K562 (cell line): Measurements from ENCODE around the gene CNOT6L. TPM values are rescaled to one million over a fixed set of nuclear protein-coding genes. Genes with fewer than 3 reads are reported as not detected.
A peak's percentile ranks its signal among the peaks of the same experiment; 100 is the strongest.

Experiments
- ATAC-seq: fragments of 200-7000 bp; cut with Tn5 transposase; 3 replicates; pipeline ENCODE4 v1.9.1; 2020; ENCODE audit warnings: moderate library complexity
- BruUV-seq: library from RNA; stranded (reverse); fragments of 400-500 nt; replicated peaks from 2 replicates; lab custom pipeline; 2021; lab: Mats Ljungman, UMichigan
- CTCF ChIA-PET: fragments of 300-600 bp; formaldehyde crosslinking; extraction: SDS; loops from one replicate; lab custom pipeline; 2021; ENCODE audit warnings: low intra/inter-chr PET ratio; lab: Yijun Ruan, JAX
- POLR2A ChIA-PET: fragments of 300-600, 350-650 bp; sonication (Branson Sonifier 250); formaldehyde crosslinking; extraction: SDS; loops from one replicate; lab custom pipeline; 2021; ENCODE audit warnings: antibody characterized with exemption, inconsistent platforms; lab: Yijun Ruan, JAX
- DNase-seq, 4 experiments: peaks; one replicate each; pipeline versions ENCODE4 v3.0.0 to v3.0.0-alpha.2; 2011 to 2018; ENCODE audit warnings: low spot score in 3 of 4, mixed read lengths in 3 of 4; ENCODE audit errors: extremely low read depth in 1 of 4
- FAIRE-seq: peaks from 2 replicates; lab custom pipeline; 2011; peaks lifted over from hg19 to GRCh38; lab: Jason Lieb, UNC
- H2AFZ ChIP-seq: 2 replicates; pipeline ENCODE4 v1.6.0; 2011; ENCODE audit warnings: low read depth, low read length, control low read depth, inconsistent platforms
- H3K27ac ChIP-seq: fragments of 200-600 bp; 3 replicates; pipeline ENCODE4 v1.8.0; 2011; ENCODE audit warnings: low read depth, mild to moderate bottlenecking, control low read depth, inconsistent platforms, low read length, moderate library complexity, mixed read lengths; ENCODE audit errors: extremely low read depth
- H3K27me3 ChIP-seq, 2 experiments: fragments of 300-600 bp in 1 of 2; 2 replicates in 1 of 2; 3 replicates in 1 of 2; pipeline versions ENCODE4 v1.6.0 to v1.8.0; 2011; ENCODE audit warnings: inconsistent platforms in 2 of 2, low read length in 2 of 2, mild to moderate bottlenecking in 1 of 2, mixed read lengths in 1 of 2, moderate library complexity in 1 of 2; ENCODE audit not compliant: control insufficient read depth in 2 of 2, insufficient read depth in 2 of 2
- H3K36me3 ChIP-seq: fragments of 300-600 bp; 3 replicates; pipeline ENCODE4 v1.8.0; 2011; ENCODE audit warnings: mild to moderate bottlenecking, low read length, inconsistent platforms; ENCODE audit not compliant: control insufficient read depth, insufficient read depth
- H3K4me1 ChIP-seq, 2 experiments: fragments of 200-600 bp in 1 of 2; replicated peaks in 1 of 2; 2 replicates in 1 of 2; 3 replicates in 1 of 2; pipeline versions ENCODE4 v1.5.1 to v1.8.0; 2011; ENCODE audit warnings: inconsistent platforms in 2 of 2, low read length in 2 of 2, mild to moderate bottlenecking in 1 of 2, mixed read lengths in 1 of 2, moderate library complexity in 1 of 2; ENCODE audit not compliant: control insufficient read depth in 2 of 2, insufficient read depth in 2 of 2
- H3K4me2 ChIP-seq: 2 replicates; pipeline ENCODE4 v1.6.1; 2011; ENCODE audit warnings: low read length, control low read depth, inconsistent platforms, mixed read lengths; ENCODE audit not compliant: insufficient read depth
- H3K4me3 ChIP-seq: fragments of 200-600 bp; sonication (generic), shearing (Covaris generic); 2 replicates; pipeline ENCODE4 v1.5.1; 2016; ENCODE audit warnings: control low read depth, inconsistent platforms
- H3K79me2 ChIP-seq: fragments of 200-600 bp; 3 replicates; pipeline ENCODE4 v1.8.0; 2011; ENCODE audit warnings: low read length, inconsistent platforms; ENCODE audit not compliant: control insufficient read depth, insufficient read depth
- H3K9ac ChIP-seq, 2 experiments: 2 replicates each; pipeline versions ENCODE4 v1.6.0 to v1.6.1; 2011; ENCODE audit warnings: low read depth in 2 of 2, low read length in 2 of 2, control low read depth in 1 of 2, inconsistent platforms in 1 of 2, mild to moderate bottlenecking in 1 of 2, mixed read lengths in 1 of 2; ENCODE audit not compliant: insufficient read depth in 1 of 2
- H3K9me1 ChIP-seq: one replicate; pipeline ENCODE4 v1.6.0; 2011; ENCODE audit warnings: inconsistent platforms, mild to moderate bottlenecking, low read length, moderate library complexity; ENCODE audit not compliant: control insufficient read depth, insufficient read depth
- H3K9me3 ChIP-seq: replicated peaks from 2 replicates; pipeline ENCODE4 v1.5.1; 2011; ENCODE audit warnings: low read depth, low read length, inconsistent platforms; ENCODE audit not compliant: control insufficient read depth, insufficient read depth
- H4K20me1 ChIP-seq: replicated peaks from 2 replicates; pipeline ENCODE4 v1.6.1; 2011; ENCODE audit warnings: low read length, inconsistent platforms, mixed read lengths; ENCODE audit not compliant: control insufficient read depth, insufficient read depth
- GATA2 ChIP-seq: sonication (generic); formaldehyde crosslinking; IDR thresholded peaks from 2 replicates; pipeline ENCODE4 v1.4.0; 2020; ENCODE audit warnings: mild to moderate bottlenecking, missing genetic modification reagents
- HCFC1 ChIP-seq: IDR thresholded peaks from 2 replicates; pipeline ENCODE4 v1.6.1; 2012; ENCODE audit warnings: low read depth, low read length, improper control_type of control experiment
- JUND ChIP-seq, 2 experiments: IDR thresholded peaks; 2 replicates in 1 of 2; 3 replicates in 1 of 2; pipeline ENCODE4 v1.6.1; 2011; ENCODE audit warnings: borderline replicate concordance in 2 of 2, low read depth in 2 of 2, low read length in 2 of 2, improper control_type of control experiment in 1 of 2, missing biosample characterization in 1 of 2, missing genetic modification characterization in 1 of 2, missing genetic modification reagents in 1 of 2
- MCM5 ChIP-seq: fragments of 450-650 bp; IDR thresholded peaks from 2 replicates; pipeline ENCODE4 v1.6.1; 2016; ENCODE audit warnings: low read depth
- RFX1 ChIP-seq: fragments of 450-650 bp; IDR thresholded peaks from 2 replicates; pipeline ENCODE4 v1.6.1; 2016; ENCODE audit warnings: mild to moderate bottlenecking, moderate library complexity
- SPI1 ChIP-seq: IDR thresholded peaks from 2 replicates; pipeline ENCODE4 v1.6.1; 2011; ENCODE audit warnings: low read depth, low read length, control low read depth, borderline replicate concordance
- TEAD2 ChIP-seq: fragments of 450-650 bp; IDR thresholded peaks from 2 replicates; pipeline ENCODE4 v1.6.1; 2016; ENCODE audit warnings: missing genetic modification characterization, control low read depth, missing compliant biosample characterization
- ZNF79 ChIP-seq: fragments of 250-450 bp; sonication (Bioruptor Pico); IDR thresholded peaks from 2 replicates; pipeline ENCODE4 v1.4.0; 2020; ENCODE audit warnings: low read depth, mild to moderate bottlenecking, moderate library complexity
- WGBS: fragments of 100-300 bp; shearing (Covaris generic); methylation state at CpG from one replicate; pipeline ENCODE4 v1.1.6; 2016; ENCODE audit warnings: low coverage, mixed read lengths; ENCODE audit not compliant: insufficient coverage; ENCODE audit errors: missing lambda C conversion rate; 5-methylcytosine and 5-hydroxymethylcytosine counted together
- in situ Hi-C: fragments of 300-500 bp; cut with MboI; formaldehyde crosslinking; loops from 4 replicates; pipeline ENCODE4 v1.15.0; 2018; ENCODE audit warnings: inconsistent platforms, mixed read lengths
- intact Hi-C: fragments of 100-400 bp; cut with micrococcal nuclease; formaldehyde crosslinking; loops from 2 replicates; pipeline ENCODE4 v1.14.2; 2022
- polyA plus RNA-seq, 8 experiments: library from polyadenylated mRNA; depleted of rRNA in 4 of 8; stranded (reverse) in 5 of 8; unstranded in 3 of 8; fragments of >200 nt; fragmentation: Nextera tagmentation in 2 of 8; fragmentation: Illumina TruSeq in 1 of 8; extraction: Ambion mirVana in 2 of 8; extraction: Trizol in 1 of 8; gene quantifications; 2 replicates each; pipeline versions ENCODE4 v1.2.1 to v1.2.3, GENCODE V29; 2011 to 2014; ENCODE audit warnings: inconsistent platforms in 1 of 8, missing spikeins in 1 of 8
- total RNA-seq, 7 experiments: library from RNA; depleted of rRNA in 6 of 7; stranded (reverse); fragments of >200 nt in 6 of 7; fragmentation: Illumina TruSeq in 2 of 7; extraction: Trizol in 2 of 7; gene quantifications; 2 replicates each; pipeline versions ENCODE4 v1.2.1 to v1.2.3, GENCODE V29; 2011 to 2021; ENCODE audit warnings: low replicate concordance in 1 of 7
- TF ChIP-seq, protein P1 (sequence below): fragments of 250-450 bp; sonication (Bioruptor Pico); IDR thresholded peaks from 2 replicates; pipeline ENCODE4 v1.5.0; 2021

Gene CNOT6L
- total and polyA plus RNA-seq, 9 of the 15 experiments (the other 6 are each of a cell fraction or from before 2014, with no cell fraction given) = 3.7 to 27.9 (median 6.5) TPM

GRCh38 chr4:77711469-77711868 lies 107.7 kb downstream of the CNOT6L start:
- peaks cover 0 to 4% of the 10 kb centered on the region in 2 experiments; a peak in 1 of 5 replicates for H3K27me3 ChIP-seq
- no peak overlapping the region for H3K9ac ChIP-seq
- intact Hi-C loops (no loop called here), in situ Hi-C loops (no loop called here)
- no peaks in the 10 kb centered on the region for H3K79me2 ChIP-seq
- H4K20me1 ChIP-seq = no peaks in the 10 kb centered on the region
- H3K9me1 ChIP-seq = no peaks in the 10 kb centered on the region
- CTCF ChIA-PET = no interaction called here
- H3K4me1 ChIP-seq = no peaks in the 10 kb centered on the region
- FAIRE-seq (no peak), DNase-seq (no peak), ATAC-seq (peak; percentile 31)
- BruUV-seq = no TSS peak
- H3K4me2 ChIP-seq = no peak overlapping the region
- no peaks in the 10 kb centered on the region for H3K9me3 ChIP-seq
- no peak overlapping the region for H2AFZ ChIP-seq
- WGBS = 8% methylated on average over 1 of the region's 1 CpG
- H3K36me3 ChIP-seq = no peaks in the 10 kb centered on the region
- no peak overlapping the region for H3K27ac ChIP-seq
- peak; percentile 55 for TF ChIP-seq SPI1
- no peak for TF ChIP-seq MCM5
- no peak for TF ChIP-seq TEAD2 (tag)
- TF ChIP-seq RFX1 = peak; percentile 45; the same call in 1 of the 2 replicates
- no peak for TF ChIP-seq JUND (IDR thresholded peaks at IDR 0.05; ENCODE audit: borderline replicate concordance, low read depth, low read length)
- no peak for TF ChIP-seq JUND (tag; IDR thresholded peaks at IDR 0.05; ENCODE audit: borderline replicate concordance, low read depth, low read length)
- TF ChIP-seq, protein P1, sequence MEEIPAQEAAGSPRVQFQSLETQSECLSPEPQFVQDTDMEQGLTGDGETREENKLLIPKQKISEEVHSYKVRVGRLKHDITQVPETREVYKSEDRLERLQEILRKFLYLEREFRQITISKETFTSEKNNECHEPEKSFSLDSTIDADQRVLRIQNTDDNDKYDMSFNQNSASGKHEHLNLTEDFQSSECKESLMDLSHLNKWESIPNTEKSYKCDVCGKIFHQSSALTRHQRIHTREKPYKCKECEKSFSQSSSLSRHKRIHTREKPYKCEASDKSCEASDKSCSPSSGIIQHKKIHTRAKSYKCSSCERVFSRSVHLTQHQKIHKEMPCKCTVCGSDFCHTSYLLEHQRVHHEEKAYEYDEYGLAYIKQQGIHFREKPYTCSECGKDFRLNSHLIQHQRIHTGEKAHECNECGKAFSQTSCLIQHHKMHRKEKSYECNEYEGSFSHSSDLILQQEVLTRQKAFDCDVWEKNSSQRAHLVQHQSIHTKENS (CRISPR knock-in tag) = no peak
- no peak for TF ChIP-seq ZNF79 (CRISPR knock-in tag)
- TF ChIP-seq GATA2 (CRISPR knock-in tag) = no peak
- TF ChIP-seq HCFC1 = no peak
- POLR2A ChIA-PET = no interaction called here
- no peak overlapping the region for H3K4me3 ChIP-seq
